A673 (cell line): Measurements from ENCODE around the gene VPS33A.

Experiments
- CTCF ChIP-seq: fragments of 300-800, 200-600 bp; sonication (generic); conservative IDR thresholded peaks from 2 replicates; pipeline ENCODE4 v1.5.1; 2017; ENCODE audit warnings: low read depth, mild to moderate bottlenecking, antibody characterized with exemption, low read length, moderate library complexity, mixed read lengths
- EZH2 ChIP-seq: fragments of 200-600 bp; sonication (generic); IDR thresholded peaks from 2 replicates; pipeline ENCODE4 v1.6.1; 2017; ENCODE audit warnings: borderline replicate concordance, low read depth, mild to moderate bottlenecking, mixed read lengths, antibody characterized with exemption, low read length; ENCODE audit not compliant: poor library complexity, severe bottlenecking

DNA sequence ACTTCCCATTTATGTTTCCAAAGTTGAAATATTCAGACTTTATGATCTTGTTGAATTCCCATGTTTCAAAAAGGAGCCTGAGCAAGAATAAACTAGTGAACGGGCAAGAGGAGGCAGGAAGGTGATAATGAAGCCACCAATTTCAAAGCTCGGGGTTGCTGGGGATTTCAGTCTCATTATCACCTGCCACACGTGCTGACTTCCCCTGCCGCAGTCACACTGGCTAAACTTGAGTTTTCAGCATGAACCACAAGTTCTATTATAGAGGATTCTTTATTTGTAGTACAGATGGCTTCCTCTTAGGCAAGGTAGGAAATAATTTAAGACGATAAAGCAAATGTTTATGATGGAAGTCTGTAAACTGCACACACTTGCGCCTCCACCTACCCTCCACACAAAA, 22.3 kb downstream of the VPS33A start:
- TF ChIP-seq CTCF (no peak), EZH2 (no peak)
